ENCODE measurements around the gene SBF2.
A peak's percentile ranks its signal among the peaks of the same experiment; 100 is the strongest.

SBF2 gene

DNA sequence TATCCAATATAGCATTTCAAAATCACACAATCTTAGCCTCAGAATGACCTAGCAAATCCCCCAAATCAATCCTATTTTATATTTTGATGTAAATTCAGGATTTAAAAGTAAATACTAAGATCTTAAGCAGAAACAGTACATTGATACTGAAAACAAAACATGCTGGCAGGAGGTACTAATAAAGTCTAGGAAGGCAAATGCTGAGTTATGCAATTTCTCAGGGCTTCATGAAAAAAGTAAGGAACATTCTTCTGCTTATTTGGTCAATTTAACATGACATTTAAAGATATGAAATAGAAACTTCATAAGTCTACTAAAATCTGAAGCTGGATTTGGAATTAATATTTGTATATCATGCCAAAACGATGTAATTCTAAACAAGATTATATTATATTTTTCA lies 476.8 kb downstream of the SBF2 start:
- Histone ChIP-seq H3K27me3 (ENCODE audit: control insufficient read depth in 1 of 2, insufficient read depth in 1 of 2, low read length in 2 of 2) (no peaks in the 10 kb centered on the region), H3K9ac (ENCODE audit: low read length) (no peak overlapping the region), H2AFZ (ENCODE audit: low read depth, low read length) (no peak overlapping the region), H3K9me3 (ENCODE audit: control insufficient read depth, low read length) (no peaks in the 10 kb centered on the region), H4K8ac (ENCODE audit: low read length) (no peak overlapping the region), H3K36me3 (ENCODE audit: control insufficient read depth in 1 of 2, insufficient read depth in 2 of 2, low read depth in 1 of 2, low read length in 2 of 2) (peaks cover 6 to 12% of the 10 kb centered on the region in 2 experiments), H3K79me1 (replicated peaks; ENCODE audit: low read length, poor library complexity, severe bottlenecking) (no peaks in the 10 kb centered on the region), H3K23ac (ENCODE audit: low read length in 2 of 2) (no peak overlapping the region), H3K27ac (ENCODE audit: low read length, poor library complexity, severe bottlenecking) (no peak overlapping the region), H3K4me3 (ENCODE audit: insufficient read depth in 1 of 2, low read depth in 1 of 2, low read length in 2 of 2) (no peak overlapping the region), H3K4me1 (ENCODE audit: control insufficient read depth, insufficient read depth, low read depth, low read length) (peaks cover 4% of the 10 kb centered on the region), H3K4ac (ENCODE audit: low read depth in 1 of 2, low read length in 2 of 2) (no peak overlapping the region), H3K18ac (ENCODE audit: low read depth in 1 of 2, low read length in 2 of 2) (no peak overlapping the region), H3K4me2 (ENCODE audit: low read length, poor library complexity, severe bottlenecking) (no peak overlapping the region), H3K14ac (ENCODE audit: low read length in 2 of 2) (no peak overlapping the region), H2BK15ac (ENCODE audit: low read depth, poor library complexity, severe bottlenecking) (no peak overlapping the region), H2BK12ac (ENCODE audit: low read length in 2 of 2) (no peak overlapping the region), H2BK120ac (ENCODE audit: low read depth, low read length) (no peak overlapping the region), H4K91ac (ENCODE audit: low read length) (no peak overlapping the region), H2AK5ac (ENCODE audit: low read length, severe bottlenecking) (no peak overlapping the region), H2BK5ac (ENCODE audit: low read depth, low read length, poor library complexity, severe bottlenecking) (no peak overlapping the region)
- DNase-seq, result no peak
- WGBS, result no CpG with 5 or more reads among the region's 1 CpG

DNA sequence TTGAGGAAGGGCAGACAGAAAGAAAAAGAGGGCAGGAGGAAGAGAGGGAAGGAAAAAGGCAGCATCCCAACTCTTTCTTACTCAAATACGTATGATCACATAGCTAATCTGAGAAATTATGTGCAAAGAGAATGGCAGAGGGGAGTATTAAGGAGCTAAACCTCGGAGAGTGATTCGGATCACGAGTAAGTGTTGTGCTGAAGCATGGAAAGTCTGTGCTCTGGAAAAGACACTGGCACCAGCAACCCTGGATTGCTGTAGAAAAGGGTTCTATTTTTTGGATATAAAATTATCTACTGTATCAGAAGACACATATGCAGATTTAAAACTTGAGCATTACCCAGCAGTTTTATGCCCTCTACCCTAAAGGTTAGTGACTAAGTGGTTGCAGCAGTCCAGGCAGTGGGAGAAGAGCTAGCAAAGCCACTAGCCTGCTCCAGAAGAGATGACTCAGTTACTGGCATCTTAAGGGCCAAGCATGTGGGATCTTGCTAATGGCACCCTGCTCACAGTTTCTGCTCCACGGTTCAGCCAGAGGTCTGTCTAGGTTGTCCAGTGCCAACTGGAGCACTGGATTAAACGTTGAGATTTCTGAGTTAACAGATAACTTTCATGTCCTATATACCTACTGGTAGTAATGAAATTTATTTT lies 478.4 kb downstream of the SBF2 start:
- H3K4ac ChIP-seq (ENCODE audit: low read depth in 1 of 2, low read length in 2 of 2), result peak overlapping the region in 1 of 2 experiments; percentile 26
- H3K4me1 ChIP-seq (ENCODE audit: control insufficient read depth, insufficient read depth, low read depth, low read length), result peaks cover 4% of the 10 kb centered on the region
- H2AFZ ChIP-seq (ENCODE audit: low read depth, low read length), result peak overlapping the region; percentile 39
- peaks cover 6 to 28% of the 10 kb centered on the region in 2 experiments for H3K36me3 ChIP-seq (ENCODE audit: control insufficient read depth in 1 of 2, insufficient read depth in 2 of 2, low read depth in 1 of 2, low read length in 2 of 2)
- no peak overlapping the region for H2BK5ac ChIP-seq (ENCODE audit: low read depth, low read length, poor library complexity, severe bottlenecking)
- H3K4me2 ChIP-seq (ENCODE audit: low read length, poor library complexity, severe bottlenecking), result no peak overlapping the region
- no peaks in the 10 kb centered on the region for H3K79me1 ChIP-seq (replicated peaks; ENCODE audit: low read length, poor library complexity, severe bottlenecking)
- peak overlapping the region; percentile 27 for H2AK5ac ChIP-seq (ENCODE audit: low read length, severe bottlenecking)
- no peak overlapping the region for H3K4me3 ChIP-seq (ENCODE audit: insufficient read depth in 1 of 2, low read depth in 1 of 2, low read length in 2 of 2)
- H3K27ac ChIP-seq (ENCODE audit: low read length, poor library complexity, severe bottlenecking), result peak overlapping the region; percentile 73
- no peak overlapping the region for H4K8ac ChIP-seq (ENCODE audit: low read length)
- DNase-seq, result peak; percentile 78
- H3K27me3 ChIP-seq (ENCODE audit: control insufficient read depth in 1 of 2, insufficient read depth in 1 of 2, low read length in 2 of 2), result no peaks in the 10 kb centered on the region
- no peak overlapping the region for H2BK120ac ChIP-seq (ENCODE audit: low read depth, low read length)
- H3K14ac ChIP-seq (ENCODE audit: low read length in 2 of 2), result peak overlapping the region in 1 of 2 experiments; percentile 81
- H3K23ac ChIP-seq (ENCODE audit: low read length in 2 of 2), result no peak overlapping the region
- 76% methylated on average over 5 of the region's 6 CpGs for WGBS
- no peak overlapping the region for H2BK12ac ChIP-seq (ENCODE audit: low read length in 2 of 2)
- H4K91ac ChIP-seq (ENCODE audit: low read length), result no peak overlapping the region
- H3K18ac ChIP-seq (ENCODE audit: low read depth in 1 of 2, low read length in 2 of 2), result peak overlapping the region in 1 of 2 experiments; percentile 73
- H2BK15ac ChIP-seq (ENCODE audit: low read depth, poor library complexity, severe bottlenecking), result no peak overlapping the region
- no peaks in the 10 kb centered on the region for H3K9me3 ChIP-seq (ENCODE audit: control insufficient read depth, low read length)
- H3K9ac ChIP-seq (ENCODE audit: low read length), result peak overlapping the region; percentile 73

DNA sequence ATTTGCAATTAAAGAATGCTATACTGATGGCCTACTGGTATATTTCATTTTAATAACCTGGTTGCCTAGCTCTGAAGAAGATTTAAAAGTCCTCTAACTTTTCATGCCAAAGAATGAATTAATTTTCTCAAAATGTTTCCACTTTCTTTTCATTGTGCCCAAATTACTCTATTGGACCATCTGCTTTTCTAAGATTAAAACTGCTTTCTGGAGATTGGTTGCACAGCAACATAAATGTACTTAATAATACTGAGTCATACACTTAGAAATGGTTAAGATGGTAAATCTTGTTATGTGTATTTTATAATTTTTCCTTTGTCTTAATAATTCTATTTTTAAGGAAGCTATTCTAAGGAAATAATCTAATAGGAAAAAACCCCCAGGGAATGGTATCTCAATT lies 479.9 kb downstream of the SBF2 start:
- Histone ChIP-seq H3K14ac (ENCODE audit: low read length in 2 of 2) (no peak overlapping the region), H2BK15ac (ENCODE audit: low read depth, poor library complexity, severe bottlenecking) (no peak overlapping the region), H3K4me2 (ENCODE audit: low read length, poor library complexity, severe bottlenecking) (no peak overlapping the region), H3K18ac (ENCODE audit: low read depth in 1 of 2, low read length in 2 of 2) (no peak overlapping the region), H3K36me3 (ENCODE audit: control insufficient read depth in 1 of 2, insufficient read depth in 2 of 2, low read depth in 1 of 2, low read length in 2 of 2) (peaks cover 6 to 32% of the 10 kb centered on the region in 2 experiments), H3K27me3 (ENCODE audit: control insufficient read depth in 1 of 2, insufficient read depth in 1 of 2, low read length in 2 of 2) (no peaks in the 10 kb centered on the region), H3K4ac (ENCODE audit: low read depth in 1 of 2, low read length in 2 of 2) (no peak overlapping the region), H3K27ac (ENCODE audit: low read length, poor library complexity, severe bottlenecking) (no peak overlapping the region), H2BK120ac (ENCODE audit: low read depth, low read length) (no peak overlapping the region), H2BK12ac (ENCODE audit: low read length in 2 of 2) (no peak overlapping the region), H3K79me1 (replicated peaks; ENCODE audit: low read length, poor library complexity, severe bottlenecking) (no peaks in the 10 kb centered on the region), H4K8ac (ENCODE audit: low read length) (no peak overlapping the region), H2BK5ac (ENCODE audit: low read depth, low read length, poor library complexity, severe bottlenecking) (no peak overlapping the region), H3K23ac (ENCODE audit: low read length in 2 of 2) (no peak overlapping the region), H3K4me1 (ENCODE audit: control insufficient read depth, insufficient read depth, low read depth, low read length) (peaks cover 4% of the 10 kb centered on the region), H3K4me3 (ENCODE audit: insufficient read depth in 1 of 2, low read depth in 1 of 2, low read length in 2 of 2) (no peak overlapping the region), H3K9me3 (ENCODE audit: control insufficient read depth, low read length) (no peaks in the 10 kb centered on the region), H3K9ac (ENCODE audit: low read length) (peak overlapping the region; percentile 73), H2AK5ac (ENCODE audit: low read length, severe bottlenecking) (no peak overlapping the region), H2AFZ (ENCODE audit: low read depth, low read length) (no peak overlapping the region), H4K91ac (ENCODE audit: low read length) (no peak overlapping the region)
- DNase-seq, result no peak

DNA sequence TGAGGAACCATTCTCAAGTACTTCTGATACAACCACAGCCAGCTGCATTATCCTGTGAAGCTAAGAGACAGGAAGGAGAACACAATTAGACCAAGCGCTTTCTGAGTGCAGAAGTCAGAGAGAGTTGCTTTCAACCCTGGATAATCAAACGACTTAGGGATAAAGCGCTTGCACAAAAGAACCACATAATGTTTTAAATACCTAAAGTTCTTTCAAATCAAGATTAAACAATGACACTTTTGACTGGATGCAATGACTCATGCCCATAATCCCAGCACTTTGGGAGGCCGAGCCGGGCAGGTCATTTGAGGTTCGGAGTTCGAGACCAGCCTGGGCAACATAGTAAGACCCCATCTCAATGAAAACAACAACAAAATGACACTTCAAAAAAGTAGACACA lies 485.1 kb downstream of the SBF2 start:
- Histone ChIP-seq H3K14ac (ENCODE audit: low read length in 2 of 2) (no peak overlapping the region), H2BK5ac (ENCODE audit: low read depth, low read length, poor library complexity, severe bottlenecking) (no peak overlapping the region), H3K4me1 (ENCODE audit: control insufficient read depth, insufficient read depth, low read depth, low read length) (peaks cover 1% of the 10 kb centered on the region), H3K9ac (ENCODE audit: low read length) (no peak overlapping the region), H2BK15ac (ENCODE audit: low read depth, poor library complexity, severe bottlenecking) (no peak overlapping the region), H4K8ac (ENCODE audit: low read length) (no peak overlapping the region), H3K4me3 (ENCODE audit: insufficient read depth in 1 of 2, low read depth in 1 of 2, low read length in 2 of 2) (no peak overlapping the region), H2BK12ac (ENCODE audit: low read length in 2 of 2) (no peak overlapping the region), H3K4me2 (ENCODE audit: low read length, poor library complexity, severe bottlenecking) (no peak overlapping the region), H4K91ac (ENCODE audit: low read length) (no peak overlapping the region), H3K36me3 (ENCODE audit: control insufficient read depth in 1 of 2, insufficient read depth in 2 of 2, low read depth in 1 of 2, low read length in 2 of 2) (peaks cover 19 to 69% of the 10 kb centered on the region in 2 experiments), H3K27ac (ENCODE audit: low read length, poor library complexity, severe bottlenecking) (no peak overlapping the region), H2BK120ac (ENCODE audit: low read depth, low read length) (no peak overlapping the region), H3K27me3 (ENCODE audit: control insufficient read depth in 1 of 2, insufficient read depth in 1 of 2, low read length in 2 of 2) (no peaks in the 10 kb centered on the region), H3K4ac (ENCODE audit: low read depth in 1 of 2, low read length in 2 of 2) (no peak overlapping the region), H2AFZ (ENCODE audit: low read depth, low read length) (no peak overlapping the region), H3K18ac (ENCODE audit: low read depth in 1 of 2, low read length in 2 of 2) (no peak overlapping the region), H3K23ac (ENCODE audit: low read length in 2 of 2) (no peak overlapping the region), H3K9me3 (ENCODE audit: control insufficient read depth, low read length) (no peaks in the 10 kb centered on the region), H3K79me1 (replicated peaks; ENCODE audit: low read length, poor library complexity, severe bottlenecking) (no peaks in the 10 kb centered on the region), H2AK5ac (ENCODE audit: low read length, severe bottlenecking) (no peak overlapping the region)
- WGBS, result 79% methylated on average over 7 of the region's 7 CpGs
- peak; percentile 34 for DNase-seq

Data from mesenchymal stem cell (in vitro differentiated cells and primary cell).